ENCODE measurements around the gene PDE1C. TPM values are rescaled to one million over a fixed set of nuclear protein-coding genes. Genes with fewer than 3 reads are reported as not detected.
"Not testable (repeated sequence)": the region's sequence is repeated elsewhere in the genome, so short reads cannot be mapped to it uniquely, and the experiment has no call there.

The PDE1C gene
- total RNA-seq, 2 donors from 2014 or later = 2.1 to 4.0 TPM

DNA sequence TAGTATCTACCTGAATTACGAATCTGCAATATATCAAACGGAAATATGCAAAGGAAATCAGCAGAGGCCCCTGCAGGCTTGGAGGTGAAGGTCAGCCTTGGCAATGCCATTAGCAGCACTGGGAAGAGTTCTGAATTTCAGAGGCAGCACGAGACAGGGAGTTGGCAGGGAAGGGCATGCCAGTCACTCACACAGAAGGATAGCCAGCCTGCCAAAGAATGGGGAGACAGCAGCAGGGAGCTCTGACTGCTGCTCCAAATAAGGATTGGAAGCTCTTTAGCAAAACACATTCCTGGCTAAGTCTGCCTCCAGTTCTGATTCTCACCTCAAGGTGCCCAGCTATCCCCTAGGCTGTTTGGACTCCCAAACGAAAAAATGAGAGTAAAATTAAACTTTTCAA lies 188.0 kb downstream of the PDE1C start:
- intact Hi-C loops (cut with DNase I, micrococcal nuclease) = no loop called here
- ATAC-seq = no peak
- DNase-seq = no peak

DNA sequence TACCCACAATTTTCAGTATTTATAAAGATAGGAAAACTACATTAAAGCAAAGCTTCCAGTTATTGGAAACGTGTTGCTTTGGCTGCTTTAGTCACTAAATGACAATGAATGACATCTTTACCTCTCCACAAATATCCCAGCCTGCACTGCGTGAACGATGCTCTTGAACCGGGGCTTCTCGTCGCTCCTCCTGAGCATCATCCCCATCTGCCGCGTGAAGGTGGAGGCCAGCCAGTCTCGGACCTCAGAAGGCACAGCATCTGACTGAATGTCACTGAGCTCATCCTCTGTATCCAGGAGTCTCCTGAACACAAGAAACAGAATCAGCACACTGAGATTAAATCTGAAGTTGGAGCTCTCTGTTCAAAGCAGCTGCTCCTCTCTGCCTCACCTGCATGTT lies 191.3 kb downstream of the PDE1C start:
- intact Hi-C loops (cut with DNase I, micrococcal nuclease) = no loop called here
- no peak for ATAC-seq
- no peak for DNase-seq

DNA sequence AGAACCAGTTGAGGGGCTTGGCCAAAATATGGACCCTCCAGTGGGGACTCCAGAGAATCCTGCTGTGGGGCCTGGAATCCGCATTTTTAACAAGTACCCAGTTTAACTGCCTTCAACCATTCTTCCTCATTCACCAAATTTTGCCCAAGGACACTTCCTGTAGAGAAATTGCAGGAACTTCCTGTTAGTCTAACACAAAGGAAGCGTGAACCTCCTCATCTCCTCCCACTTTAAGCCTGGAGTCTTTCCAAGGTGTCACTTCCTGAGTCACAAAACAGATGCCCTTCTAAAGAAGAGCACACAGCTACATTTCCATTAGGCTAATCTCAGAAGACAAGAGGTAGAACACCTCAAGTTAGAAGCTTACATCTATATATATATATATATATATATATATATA lies 194.8 kb downstream of the PDE1C start:
- DNase-seq (no peak), ATAC-seq (no peak)
- intact Hi-C loops (cut with DNase I, micrococcal nuclease) = no loop called here

DNA sequence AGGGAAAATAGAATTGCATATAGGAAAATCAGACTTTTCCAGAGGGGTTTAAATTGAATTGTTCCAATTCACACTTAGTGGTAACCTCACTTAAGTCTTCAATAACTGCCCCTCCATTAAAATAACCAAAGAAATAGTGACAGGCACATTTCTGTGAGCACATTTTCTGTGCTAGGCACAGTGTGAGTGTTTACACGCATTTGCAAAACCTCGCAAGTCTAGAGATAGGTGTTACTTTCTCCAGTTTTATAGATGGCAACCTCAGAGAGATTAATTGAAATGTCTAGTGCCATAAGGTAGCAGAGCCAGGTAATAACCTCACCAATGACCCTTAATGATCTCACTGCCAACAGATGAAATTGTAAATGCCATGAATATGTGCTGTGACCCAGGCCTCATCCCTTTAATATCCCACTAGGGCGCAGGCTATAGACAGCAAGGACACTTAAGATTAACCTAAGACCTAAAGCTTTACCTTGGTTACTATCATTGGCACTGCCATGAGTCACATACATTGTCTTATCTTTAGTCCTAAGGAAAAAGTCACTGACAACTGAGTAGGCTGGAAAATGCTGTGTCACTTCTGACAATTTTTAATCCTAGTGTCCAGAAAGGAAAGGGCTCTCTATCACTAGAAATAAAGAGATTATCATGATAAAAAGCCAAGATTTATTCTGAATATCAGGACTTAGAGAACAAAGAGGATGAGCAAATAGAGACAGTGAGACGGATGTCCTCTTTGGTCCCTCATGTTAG lies 195.4 kb downstream of the PDE1C start:
- no peak for ATAC-seq
- DNase-seq = no peak
- intact Hi-C loops (cut with DNase I, micrococcal nuclease) = no loop called here

DNA sequence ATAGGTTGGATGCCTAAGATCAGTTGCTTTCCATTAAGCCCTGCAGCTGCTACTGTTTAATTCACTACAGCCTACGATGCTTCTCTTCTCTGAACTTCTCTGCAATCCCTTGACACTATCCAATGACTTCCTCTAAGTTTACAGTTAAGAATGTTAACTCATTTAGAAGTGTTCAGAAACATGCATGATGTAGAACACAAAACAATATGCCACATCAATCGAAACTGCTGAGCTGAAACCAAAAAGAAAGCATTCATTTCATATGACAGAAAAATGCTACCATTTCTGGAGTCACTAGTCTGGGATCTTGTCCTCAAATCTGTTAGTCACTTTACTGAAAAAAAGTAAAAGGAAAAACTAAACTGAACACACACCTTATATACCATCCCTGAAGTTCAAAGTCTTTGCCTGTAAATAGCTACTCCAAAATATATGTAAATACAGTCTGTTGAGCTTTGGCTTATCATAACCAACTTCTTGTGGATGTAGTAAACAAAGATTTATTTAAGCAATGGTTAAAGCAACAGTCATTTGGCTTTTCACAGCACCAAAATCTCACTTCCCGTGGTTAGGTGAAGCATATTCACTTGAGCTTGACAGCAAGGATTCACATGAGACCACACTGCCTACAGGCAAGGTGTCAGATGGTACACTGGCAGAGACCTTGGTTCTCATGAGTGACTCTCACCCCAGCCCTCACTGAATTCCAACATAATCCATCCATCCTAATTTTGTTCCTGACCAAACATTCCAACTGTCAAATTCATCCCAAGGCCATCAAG lies 196.2 kb downstream of the PDE1C start:
- ATAC-seq (no peak), DNase-seq (no peak)
- intact Hi-C loops (cut with DNase I, micrococcal nuclease) = no loop called here

DNA sequence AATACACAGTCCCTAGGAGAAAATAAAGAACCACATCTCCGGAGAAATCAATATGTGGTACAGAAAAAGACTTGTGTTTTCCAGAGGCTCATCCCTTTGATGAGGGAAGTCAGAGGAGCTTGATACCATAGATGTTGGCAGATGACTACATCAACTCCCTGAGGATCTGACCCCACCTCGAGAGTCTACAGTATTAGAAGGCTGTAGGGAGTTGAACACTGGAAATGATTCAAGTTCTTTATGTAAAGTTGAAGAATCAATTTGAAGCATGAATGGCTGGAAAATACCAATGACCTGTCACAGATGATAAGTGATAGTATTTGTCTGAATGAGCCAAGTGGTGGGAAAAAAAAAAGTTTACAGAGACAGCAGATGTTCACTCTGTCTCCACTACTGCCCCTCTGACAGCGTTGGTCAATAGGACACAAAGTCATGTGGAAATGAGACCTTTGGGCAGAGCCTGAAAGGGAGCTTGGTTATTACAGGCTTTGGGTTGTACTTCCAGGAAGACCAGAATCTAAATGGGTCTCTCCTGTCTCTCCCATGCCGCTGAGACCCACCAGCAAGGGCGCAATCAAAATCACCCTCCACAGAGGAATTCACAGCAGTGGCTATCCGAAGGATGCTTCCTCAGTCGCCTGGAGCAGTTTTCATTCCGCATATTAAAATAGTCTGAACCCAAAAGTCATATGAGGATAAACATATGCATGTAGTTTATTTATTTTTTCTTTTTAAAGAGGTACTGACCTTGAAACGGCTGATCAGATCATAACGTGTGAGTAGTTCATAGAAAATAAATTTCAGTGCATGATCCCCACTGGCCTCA lies 197.4 kb downstream of the PDE1C start:
- DNase-seq = no peak
- no peak for ATAC-seq
- intact Hi-C loops (cut with DNase I, micrococcal nuclease) = no loop called here

DNA sequence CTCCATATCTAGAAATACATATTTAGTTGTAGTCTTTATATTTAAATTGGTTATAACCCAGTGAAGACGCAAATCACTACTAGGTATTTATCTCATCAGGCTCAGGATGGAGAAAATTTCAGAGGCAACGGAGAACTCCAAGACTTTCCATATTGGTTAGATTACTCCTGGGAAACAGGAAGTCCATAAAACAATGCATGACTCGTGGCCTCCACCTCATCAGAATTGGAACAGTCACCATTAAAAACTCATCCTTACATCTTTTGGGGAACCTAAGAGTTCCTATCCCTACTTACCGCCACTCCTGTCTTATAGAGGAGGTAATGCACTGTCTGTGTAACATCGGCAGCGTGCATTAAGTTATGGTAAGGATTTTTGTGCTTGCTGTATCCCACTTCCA lies 205.6 kb downstream of the PDE1C start:
- ATAC-seq (no peak), DNase-seq (no peak)
- intact Hi-C loops (cut with DNase I, micrococcal nuclease) = no loop called here

DNA sequence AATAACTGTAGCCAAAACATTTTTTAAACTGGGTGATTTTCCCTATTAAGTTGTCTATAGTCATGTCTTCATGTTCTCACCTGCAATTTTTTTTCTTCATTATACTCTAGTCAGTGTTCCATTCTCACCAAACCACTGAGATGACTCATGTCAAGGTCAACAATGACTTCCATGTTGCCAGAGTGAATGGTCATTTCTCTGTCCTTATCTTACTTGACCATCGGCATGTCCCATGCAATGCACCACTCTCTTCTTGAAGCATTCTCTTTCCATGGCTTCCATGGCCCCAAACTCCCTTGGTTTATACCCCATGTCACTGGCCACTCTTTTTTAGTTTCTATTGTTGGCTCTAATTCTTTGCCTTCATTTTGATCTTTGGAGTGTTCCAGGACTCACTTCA lies 209.3 kb downstream of the PDE1C start:
- ATAC-seq = no peak
- intact Hi-C loops (cut with DNase I, micrococcal nuclease) = no loop called here
- DNase-seq = no peak

DNA sequence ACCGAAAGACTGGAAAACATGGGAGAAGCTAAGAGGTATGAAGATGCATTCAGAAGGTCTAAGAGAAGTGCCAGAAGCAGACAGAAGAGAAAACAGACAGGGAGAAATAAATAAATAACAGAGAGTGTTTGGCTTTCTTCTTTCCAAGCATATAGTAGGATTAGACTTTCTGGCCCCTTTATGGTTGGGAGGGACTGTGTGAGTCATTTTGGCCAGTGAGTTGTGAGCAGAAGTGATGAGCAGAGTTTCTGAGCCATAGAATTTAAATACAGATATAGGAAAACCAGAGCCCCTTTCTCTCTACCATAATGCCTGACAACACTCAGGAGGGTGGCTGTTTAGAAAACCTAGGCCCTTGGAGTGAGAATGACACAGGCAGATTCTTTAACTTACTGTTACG lies 212.2 kb downstream of the PDE1C start:
- ATAC-seq = no peak
- DNase-seq = no peak
- intact Hi-C loops (cut with DNase I, micrococcal nuclease) = no loop called here

DNA sequence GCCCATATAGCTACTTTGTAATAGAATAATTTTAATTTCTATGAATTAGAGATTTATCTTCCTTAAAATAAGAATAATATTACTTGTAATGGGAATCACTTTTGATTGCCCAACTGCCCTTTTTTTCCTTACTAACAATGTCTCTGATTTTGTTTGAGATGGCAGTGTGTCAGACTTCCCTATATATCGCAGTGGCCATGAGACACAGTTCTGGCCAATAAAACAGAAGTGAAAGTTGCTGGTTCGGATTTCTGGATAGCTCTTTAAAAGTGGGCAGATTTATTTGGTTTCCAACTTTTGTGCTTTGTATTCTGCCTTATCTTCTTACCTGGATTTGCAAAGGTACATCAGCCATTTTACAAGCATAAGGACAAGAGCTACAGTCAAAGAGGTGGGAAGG lies 213.0 kb downstream of the PDE1C start:
- intact Hi-C loops (cut with DNase I, micrococcal nuclease) = no loop called here
- no peak for DNase-seq
- no peak for ATAC-seq

DNA sequence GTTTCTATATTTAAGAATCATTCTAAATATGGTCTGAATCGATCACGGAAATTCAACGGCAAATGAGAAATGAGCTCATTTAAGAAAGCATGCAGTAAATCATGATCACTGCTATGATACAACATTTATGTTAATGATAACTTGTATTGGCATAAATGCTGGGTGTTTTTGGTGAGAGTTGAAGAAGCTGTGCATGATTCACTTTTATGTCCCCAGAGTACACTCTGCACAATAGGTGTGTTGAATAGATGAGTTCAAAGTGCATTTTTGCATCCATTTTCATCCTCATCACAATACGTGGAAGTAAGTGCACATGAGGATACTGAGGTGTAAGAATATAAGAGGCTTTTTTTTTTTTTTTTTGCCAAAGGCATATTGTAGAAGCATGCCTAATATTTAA lies 213.9 kb downstream of the PDE1C start:
- peak; percentile 58 for ATAC-seq
- intact Hi-C loops (cut with DNase I, micrococcal nuclease) = no loop called here
- DNase-seq = no peak

DNA sequence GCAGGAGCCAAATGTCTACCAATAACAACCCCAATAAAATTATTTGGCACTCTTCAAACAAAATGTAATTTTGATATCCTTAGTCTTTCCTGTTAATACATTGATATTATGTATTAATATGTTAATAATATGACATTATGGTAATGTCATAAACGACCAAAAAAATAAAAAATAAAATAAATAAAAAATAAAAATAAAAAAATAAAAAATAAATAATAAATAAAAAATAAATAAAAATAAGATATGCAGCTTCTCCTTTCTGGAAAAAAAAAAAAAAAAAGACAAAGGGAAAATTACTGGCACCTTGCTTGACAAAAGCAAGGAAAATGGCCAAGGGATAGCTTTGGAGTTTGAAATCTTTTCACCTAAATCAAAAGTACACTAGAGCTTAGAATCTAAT lies 214.7 kb downstream of the PDE1C start:
- DNase-seq = no peak
- no peak for ATAC-seq
- intact Hi-C loops (cut with DNase I, micrococcal nuclease) = no loop called here

DNA sequence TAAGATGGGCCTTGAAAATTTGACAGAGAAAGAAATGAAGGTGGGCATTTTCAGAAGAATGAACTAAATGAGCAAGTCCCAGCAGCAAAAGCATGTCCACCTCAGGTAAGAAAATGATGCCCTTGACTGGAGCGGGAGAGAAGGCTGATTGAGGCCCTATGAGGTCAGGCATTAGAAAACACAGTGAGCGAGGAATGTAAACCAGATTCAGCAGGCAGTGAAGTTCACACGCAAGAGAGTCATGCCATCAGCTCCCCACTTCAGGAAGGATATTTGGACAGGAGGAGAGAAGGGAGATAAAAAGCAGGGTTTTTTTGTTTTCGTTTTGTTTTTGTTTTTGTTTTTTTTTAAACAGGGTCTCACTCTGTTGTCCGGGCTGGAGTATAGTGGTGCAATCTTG lies 216.8 kb downstream of the PDE1C start:
- DNase-seq (no peak), ATAC-seq (no peak)
- intact Hi-C loops (cut with DNase I, micrococcal nuclease) = no loop called here

DNA sequence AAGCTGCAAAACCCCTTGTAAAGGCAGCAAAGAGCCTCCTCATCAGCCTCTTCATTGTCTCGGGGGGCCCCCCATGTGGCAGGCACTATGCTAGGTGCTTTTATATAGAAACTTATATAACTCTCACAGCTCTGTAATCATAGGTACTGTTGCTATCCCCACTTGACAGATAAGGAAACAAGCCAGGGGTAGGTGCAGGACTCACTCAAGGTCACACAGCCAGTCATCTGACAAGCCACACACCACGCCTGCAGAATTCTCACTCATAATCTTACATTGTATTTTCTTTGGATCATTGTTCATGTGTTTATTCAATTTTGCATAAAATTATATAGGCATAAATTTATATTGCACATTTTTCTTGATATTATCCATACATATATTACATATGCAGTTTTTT lies 217.7 kb downstream of the PDE1C start:
- intact Hi-C loops (cut with DNase I, micrococcal nuclease) = no loop called here
- DNase-seq = no peak
- no peak for ATAC-seq

DNA sequence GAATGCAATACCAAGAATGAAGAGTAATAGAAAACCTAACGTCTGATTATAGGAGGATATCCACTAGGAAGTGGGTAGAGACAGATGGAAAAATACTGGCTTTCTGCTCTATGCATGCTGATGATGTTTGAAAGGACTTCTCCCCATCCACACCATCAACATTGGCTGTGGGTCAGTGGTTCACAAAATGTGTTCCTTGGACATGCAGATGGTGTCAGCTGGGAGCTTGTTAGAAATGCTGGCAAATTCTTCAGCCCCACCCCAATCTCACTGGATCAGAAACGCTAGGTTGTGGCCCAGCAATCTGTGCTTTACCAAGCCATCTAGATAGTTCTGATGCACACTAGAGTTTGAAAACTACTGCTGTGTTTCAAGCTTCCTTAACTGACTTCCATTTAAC lies 219.1 kb downstream of the PDE1C start:
- intact Hi-C loops (cut with DNase I, micrococcal nuclease) = no loop called here
- ATAC-seq (no peak), DNase-seq (no peak)

DNA sequence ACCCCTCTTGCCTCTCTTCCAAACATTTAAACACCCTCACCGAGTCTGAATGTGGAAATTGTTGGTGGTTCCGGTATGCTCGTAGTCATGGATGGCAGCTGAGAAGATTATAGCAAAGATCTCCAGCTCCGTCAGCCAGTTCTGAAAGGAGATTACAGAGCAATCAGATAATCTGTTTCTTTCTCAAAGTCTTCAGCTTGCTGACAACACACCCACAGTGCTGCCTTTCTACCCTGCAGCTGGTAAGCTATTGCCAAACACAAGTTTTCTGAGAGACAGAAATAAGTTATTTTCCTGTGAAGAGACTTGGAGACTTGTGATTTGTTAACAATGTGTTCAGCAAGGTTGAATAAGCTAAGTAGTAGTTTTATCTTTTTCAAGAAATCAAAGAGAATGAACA lies 219.6 kb downstream of the PDE1C start:
- ATAC-seq (no peak), DNase-seq (no peak)
- intact Hi-C loops (cut with DNase I, micrococcal nuclease) = no loop called here

DNA sequence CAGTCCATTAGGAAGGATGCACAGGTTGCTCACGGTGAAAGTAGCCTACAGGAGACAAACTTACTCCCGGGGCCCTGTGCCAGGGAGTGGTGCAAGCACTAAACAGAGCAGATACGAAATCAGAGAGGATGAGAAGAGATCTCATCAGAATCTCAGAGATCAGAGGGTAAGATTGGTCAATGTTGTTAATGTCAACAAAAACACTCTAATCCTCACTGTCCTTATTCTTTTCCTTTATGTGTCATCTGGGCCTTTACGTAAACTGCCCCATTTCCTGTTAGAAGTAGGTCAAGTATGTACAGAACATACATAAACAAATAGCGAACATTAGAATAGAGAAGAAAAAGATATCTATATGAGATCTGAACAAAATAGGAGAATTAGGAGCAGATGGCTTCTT lies 220.1 kb downstream of the PDE1C start:
- ATAC-seq = no peak
- intact Hi-C loops (cut with DNase I, micrococcal nuclease) = no loop called here
- no peak for DNase-seq

DNA sequence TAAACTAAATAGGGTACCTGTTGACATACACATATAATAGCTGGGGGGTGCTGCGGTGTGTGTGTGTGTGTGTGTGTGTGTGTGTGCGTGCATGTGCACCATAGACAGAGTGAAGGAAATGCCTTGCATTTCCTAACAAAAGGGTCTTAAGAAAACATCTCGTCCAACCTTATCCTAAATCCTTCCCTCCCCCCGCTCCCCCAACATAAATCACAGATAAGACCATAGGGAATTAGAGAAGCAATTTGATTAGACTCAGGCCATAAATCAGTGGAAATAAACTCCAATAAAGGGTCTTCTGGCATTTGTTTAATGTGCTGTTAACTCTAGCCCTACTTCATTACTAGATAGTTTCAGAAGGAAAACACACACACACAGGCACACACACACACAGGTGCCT lies 234.7 kb downstream of the PDE1C start:
- no peak for ATAC-seq
- intact Hi-C loops (cut with DNase I, micrococcal nuclease) = no loop called here
- DNase-seq = no peak

DNA sequence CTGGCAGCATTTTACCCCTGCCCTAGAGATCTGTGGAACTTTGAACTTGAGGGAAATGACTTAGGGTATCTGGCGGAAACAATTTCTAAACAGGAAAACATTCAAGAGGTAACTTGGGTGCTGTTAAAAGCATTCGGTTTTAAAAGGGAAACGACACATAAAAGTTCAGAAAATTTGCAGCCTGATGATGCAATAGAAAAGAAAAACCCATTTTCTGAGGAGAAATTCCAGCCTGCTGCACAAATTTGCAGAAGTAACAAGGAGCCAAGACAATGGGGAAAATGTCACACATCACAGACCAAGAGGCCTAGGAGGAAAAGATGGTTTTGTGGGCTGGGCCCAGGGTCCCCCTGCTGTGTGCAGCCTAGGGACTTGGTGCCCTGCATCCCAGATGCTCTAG lies 236.6 kb downstream of the PDE1C start:
- ATAC-seq; DNase-seq; intact Hi-C loops (cut with DNase I, micrococcal nuclease): not testable (repeated sequence)

DNA sequence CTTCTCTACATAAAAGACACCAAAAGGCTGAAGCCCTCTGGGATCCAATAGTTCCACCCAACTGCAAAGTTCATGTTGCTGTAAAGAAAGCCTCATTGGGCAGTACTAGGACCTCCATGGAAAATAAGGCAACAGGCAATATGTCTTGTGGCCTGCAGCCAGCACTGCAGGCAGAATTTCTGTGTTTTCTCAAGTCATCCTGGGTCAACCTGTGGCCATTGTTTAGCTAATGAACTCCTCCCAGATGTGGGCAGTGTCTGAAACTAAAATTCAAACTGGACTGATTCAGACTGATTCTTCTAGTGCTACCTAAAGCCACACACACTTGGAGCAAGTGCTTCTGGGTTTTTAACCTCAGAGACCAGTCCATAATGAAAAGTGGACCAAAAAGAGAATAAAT lies 241.7 kb downstream of the PDE1C start:
- intact Hi-C loops (cut with DNase I, micrococcal nuclease) = no loop called here
- ATAC-seq (no peak), DNase-seq (no peak)

Measured in left colon (tissue), 2 donors.